NT2/D1 (cell line): Measurements from ENCODE around the gene PPFIBP1.

Source experiments
- YY1 ChIP-seq: IDR thresholded peaks from 2 replicates; pipeline ENCODE4 v1.6.1; 2011; ENCODE audit not compliant: insufficient read length, insufficient read depth
- ZNF274 ChIP-seq: IDR thresholded peaks from 2 replicates; pipeline ENCODE4 v1.6.1; 2011; ENCODE audit warnings: mild to moderate bottlenecking, low read depth, low read length

DNA sequence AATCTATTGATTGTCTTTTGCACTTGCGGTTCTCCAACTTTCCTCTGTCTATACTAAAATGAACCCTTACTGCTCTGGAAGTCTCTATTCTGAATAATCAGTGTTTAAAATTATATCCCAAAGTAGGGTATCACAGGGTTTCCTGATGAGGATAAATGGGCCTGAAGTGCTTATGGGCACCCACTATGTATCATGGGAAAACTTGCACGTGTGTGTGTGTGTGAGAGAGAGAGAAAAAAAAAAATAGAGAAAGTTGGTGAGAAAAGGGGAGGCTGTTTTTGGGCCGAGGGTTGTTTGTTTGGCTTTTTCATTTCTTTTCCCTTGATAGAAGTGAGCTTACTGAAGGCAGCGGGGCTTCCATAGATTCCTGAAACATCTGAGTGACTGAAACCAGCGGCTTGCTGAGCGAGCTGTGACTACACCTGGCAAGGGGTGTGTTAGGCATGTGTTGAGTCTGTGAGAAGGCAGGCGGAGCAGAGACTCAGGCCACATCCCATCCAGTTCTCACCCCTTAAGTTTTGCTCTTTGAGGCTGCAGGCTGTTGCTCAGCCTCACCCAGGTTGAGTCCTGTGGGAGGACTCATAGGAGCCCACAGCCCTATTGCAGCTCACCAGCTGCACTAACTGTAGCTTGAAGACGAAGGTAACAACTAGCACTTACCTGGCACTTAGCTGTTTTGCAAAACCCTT, 17.2 kb downstream of the PPFIBP1 start:
- TF ChIP-seq YY1 (no peak), ZNF274 (no peak)
